H1 (cell line): ENCODE measurements around the gene DNER. TPM values are rescaled to one million over a fixed set of nuclear protein-coding genes. Genes with fewer than 3 reads are reported as not detected.

ENCODE experiments used
- CTCF ChIA-PET: fragments of 300-600 bp; sonication (Branson Sonifier 250); formaldehyde crosslinking; loops from one replicate; lab custom pipeline; 2021; ENCODE audit not compliant: partially characterized antibody; lab: Charles Lee
- POLR2A ChIA-PET: fragments of 300-600 bp; sonication (Branson Sonifier 250); formaldehyde crosslinking; loops from one replicate; lab custom pipeline; 2021; ENCODE audit warnings: inconsistent platforms; ENCODE audit not compliant: partially characterized antibody; lab: Charles Lee
- DNase-seq, 2 experiments: peaks; one replicate each; pipeline versions ENCODE4 v3.0.0 to v3.0.0-alpha.2; 2010 to 2022; ENCODE audit warnings: low spot score in 2 of 2, low read depth in 1 of 2, mixed read lengths in 1 of 2
- FAIRE-seq: peaks from 2 replicates; lab custom pipeline; 2011; peaks lifted over from hg19 to GRCh38; lab: Jason Lieb, UNC
- H2AFZ ChIP-seq: 2 replicates; pipeline ENCODE4 v1.8.1; 2012; ENCODE audit warnings: low read length, inconsistent platforms
- H2AK5ac ChIP-seq: 2 replicates; pipeline ENCODE4 v1.6.1; 2013; ENCODE audit warnings: low read depth, low read length
- H2BK120ac ChIP-seq: replicated peaks from 2 replicates; pipeline ENCODE3; 2013; ENCODE audit warnings: low read depth, low read length, inconsistent platforms
- H2BK12ac ChIP-seq: 2 replicates; pipeline ENCODE4 v1.6.1; 2013; ENCODE audit warnings: low read depth, low read length
- H2BK15ac ChIP-seq: 2 replicates; pipeline ENCODE4 v1.6.1; 2013; ENCODE audit warnings: low read length
- H2BK20ac ChIP-seq: 2 replicates; pipeline ENCODE4 v1.6.1; 2013; ENCODE audit warnings: low read length
- H2BK5ac ChIP-seq: 2 replicates; pipeline ENCODE4 v1.6.1; 2013; ENCODE audit warnings: low read depth, low read length
- H3K14ac ChIP-seq: 2 replicates; pipeline ENCODE4 v1.6.1; 2013; ENCODE audit warnings: inconsistent platforms; ENCODE audit not compliant: insufficient read length
- H3K18ac ChIP-seq: 2 replicates; pipeline ENCODE4 v1.6.1; 2013; ENCODE audit warnings: low read length; ENCODE audit errors: extremely low read depth
- H3K23ac ChIP-seq: 2 replicates; pipeline ENCODE4 v1.6.1; 2013; ENCODE audit warnings: inconsistent platforms; ENCODE audit not compliant: insufficient read length
- H3K23me2 ChIP-seq: 2 replicates; pipeline ENCODE4 v1.6.1; 2013; ENCODE audit warnings: low read depth, low read length
- H3K27ac ChIP-seq: 2 replicates; pipeline ENCODE4 v1.6.1; 2011; ENCODE audit warnings: low read depth, low read length, inconsistent platforms
- H3K27me3 ChIP-seq, 4 experiments: replicated peaks in 1 of 4; 1 replicate in 1 of 4; 2 replicates in 3 of 4; pipeline versions ENCODE4 v1.6.1 to v1.8.1; 2011 to 2013; ENCODE audit warnings: low read length in 3 of 4, mild to moderate bottlenecking in 3 of 4, inconsistent platforms in 2 of 4, mixed read lengths in 2 of 4, moderate library complexity in 1 of 4; ENCODE audit not compliant: control insufficient read depth in 3 of 4, insufficient read depth in 3 of 4; ENCODE audit errors: extremely low read depth in 1 of 4
- H3K36me3 ChIP-seq, 4 experiments: 2 replicates each; pipeline versions ENCODE4 v1.6.1 to v1.8.1; 2011 to 2013; ENCODE audit warnings: mild to moderate bottlenecking in 4 of 4, low read length in 3 of 4, moderate library complexity in 2 of 4, control low read depth in 1 of 4, inconsistent platforms in 1 of 4; ENCODE audit not compliant: insufficient read depth in 4 of 4, control insufficient read depth in 2 of 4
- H3K4ac ChIP-seq: replicated peaks from 2 replicates; pipeline ENCODE3; 2013; ENCODE audit warnings: low read length, low read depth, mixed read lengths, inconsistent platforms; ENCODE audit not compliant: insufficient read length
- H3K4me1 ChIP-seq, 4 experiments: replicated peaks in 1 of 4; 1 replicate in 1 of 4; 2 replicates in 3 of 4; pipeline versions ENCODE4 v1.6.1 to v1.8.1; 2011 to 2013; ENCODE audit warnings: low read length in 3 of 4, inconsistent platforms in 2 of 4, mixed read lengths in 1 of 4; ENCODE audit not compliant: insufficient read depth in 4 of 4, control insufficient read depth in 3 of 4
- H3K4me2 ChIP-seq, 2 experiments: 2 replicates each; pipeline versions ENCODE4 v1.6.1 to v1.8.1; 2011 to 2013; ENCODE audit warnings: low read depth in 2 of 2, low read length in 2 of 2, control low read depth in 1 of 2, inconsistent platforms in 1 of 2, mild to moderate bottlenecking in 1 of 2; ENCODE audit not compliant: insufficient read depth in 1 of 2
- H3K4me3 ChIP-seq, 4 experiments: fragments of 200-600, 300-600 bp in 1 of 4; sonication (generic), shearing (Covaris generic), sonication (Bioruptor Twin) in 1 of 4; 2 replicates each; pipeline versions ENCODE4 v1.5.1 to v1.8.1; 2011 to 2016; ENCODE audit warnings: low read length in 4 of 4, low read depth in 3 of 4, control low read depth in 2 of 4, inconsistent platforms in 2 of 4, mild to moderate bottlenecking in 2 of 4, mixed read lengths in 1 of 4, moderate library complexity in 1 of 4; ENCODE audit not compliant: insufficient read depth in 2 of 4; ENCODE audit errors: extremely low read depth in 1 of 4
- H3K56ac ChIP-seq: replicated peaks from 2 replicates; pipeline ENCODE3; 2013; ENCODE audit warnings: low read depth, mild to moderate bottlenecking, mixed read lengths, low read length, inconsistent platforms; ENCODE audit not compliant: insufficient read length
- H3K79me1 ChIP-seq: 2 replicates; pipeline ENCODE4 v1.6.1; 2013; ENCODE audit warnings: low read depth, low read length, control low read depth
- H3K79me2 ChIP-seq, 2 experiments: 2 replicates each; pipeline versions ENCODE4 v1.6.1 to v1.8.1; 2012 to 2013; ENCODE audit warnings: low read length in 2 of 2, mild to moderate bottlenecking in 2 of 2, inconsistent platforms in 1 of 2; ENCODE audit not compliant: insufficient read depth in 2 of 2, control insufficient read depth in 1 of 2
- H3K9ac ChIP-seq, 4 experiments: replicated peaks in 1 of 4; 1 replicate in 1 of 4; 2 replicates in 3 of 4; pipeline versions ENCODE4 v1.6.1 to v1.8.1; 2011 to 2013; ENCODE audit warnings: low read depth in 3 of 4, low read length in 3 of 4, control low read depth in 2 of 4, mild to moderate bottlenecking in 2 of 4, moderate library complexity in 2 of 4, inconsistent platforms in 1 of 4; ENCODE audit errors: extremely low read depth in 1 of 4
- H3K9me3 ChIP-seq, 2 experiments: 2 replicates each; pipeline versions ENCODE4 v1.6.1 to v1.8.1; 2012 to 2013; ENCODE audit warnings: mild to moderate bottlenecking in 2 of 2, moderate library complexity in 2 of 2, control low read depth in 1 of 2, inconsistent platforms in 1 of 2, low read depth in 1 of 2, low read length in 1 of 2, mixed read lengths in 1 of 2; ENCODE audit not compliant: insufficient read depth in 2 of 2
- H4K20me1 ChIP-seq, 2 experiments: replicated peaks in 1 of 2; 2 replicates each; pipeline versions ENCODE3 to v1.8.1; 2011 to 2013; ENCODE audit warnings: inconsistent platforms in 2 of 2, low read length in 2 of 2, mild to moderate bottlenecking in 1 of 2; ENCODE audit not compliant: insufficient read depth in 2 of 2, control insufficient read depth in 1 of 2
- H4K5ac ChIP-seq: 2 replicates; pipeline ENCODE4 v1.6.1; 2013; ENCODE audit warnings: low read length, low read depth, mixed read lengths, inconsistent platforms; ENCODE audit not compliant: insufficient read length
- H4K8ac ChIP-seq: 2 replicates; pipeline ENCODE4 v1.8.0; 2013; ENCODE audit warnings: mild to moderate bottlenecking, moderate library complexity, low read length, inconsistent platforms; ENCODE audit not compliant: insufficient read depth; ENCODE audit errors: extremely low read depth
- H4K91ac ChIP-seq: replicated peaks from 2 replicates; pipeline ENCODE3; 2013; ENCODE audit warnings: low read length, mixed read lengths, inconsistent platforms; ENCODE audit not compliant: insufficient read length
- CHD2 ChIP-seq: IDR thresholded peaks from 2 replicates; pipeline ENCODE4 v1.6.1; 2012; ENCODE audit warnings: low read length, improper control_type of control experiment
- KDM4A ChIP-seq: IDR thresholded peaks from one replicate; pipeline ENCODE4 v1.7.1; 2012; ENCODE audit warnings: low read depth, mild to moderate bottlenecking, moderate library complexity, low read length, inconsistent platforms; ENCODE audit not compliant: severe bottlenecking
- KDM5A ChIP-seq: fragments of 200-600 bp; IDR thresholded peaks from 2 replicates; pipeline ENCODE4 v1.7.1; 2012; ENCODE audit warnings: mild to moderate bottlenecking, low read length, inconsistent platforms, mixed read lengths
- NRF1 ChIP-seq: IDR thresholded peaks from 2 replicates; pipeline ENCODE4 v1.6.1; 2011; ENCODE audit warnings: mild to moderate bottlenecking, low read depth, low read length, improper control_type of control experiment
- RBBP5 ChIP-seq: IDR thresholded peaks from 2 replicates; pipeline ENCODE4 v1.7.1; 2012; ENCODE audit warnings: low read depth, mild to moderate bottlenecking, inconsistent platforms, low read length, moderate library complexity, borderline replicate concordance
- RXRA ChIP-seq: IDR thresholded peaks from 2 replicates; pipeline ENCODE4 v1.6.1; 2011; ENCODE audit warnings: low read depth, mild to moderate bottlenecking, low read length, moderate library complexity; ENCODE audit not compliant: insufficient read depth
- SP4 ChIP-seq: IDR thresholded peaks from 2 replicates; pipeline ENCODE4 v1.6.1; 2012; ENCODE audit warnings: low read length, inconsistent platforms
- USF2 ChIP-seq: IDR thresholded peaks from 2 replicates; pipeline ENCODE4 v1.6.1; 2011; ENCODE audit warnings: low read length, improper control_type of control experiment
- YY1 ChIP-seq: IDR thresholded peaks from 2 replicates; pipeline ENCODE4 v1.6.1; 2011; ENCODE audit warnings: low read depth, mild to moderate bottlenecking, low read length
- WGBS, 2 experiments: shearing (Covaris generic) in 1 of 2; methylation state at CpG; one replicate each; pipeline versions ENCODE4 v1.1.6 to v1.1.7; 2013 to 2015; ENCODE audit warnings: low lambda C conversion rate in 2 of 2, mixed read lengths in 2 of 2, inconsistent platforms in 1 of 2, low coverage in 1 of 2, missing lambda C conversion rate in 1 of 2; ENCODE audit not compliant: insufficient replicate concordance in 2 of 2, insufficient coverage in 1 of 2, insufficient read length in 1 of 2; ENCODE audit errors: extremely low coverage in 1 of 2, missing lambda C conversion rate in 1 of 2; 5-methylcytosine and 5-hydroxymethylcytosine counted together
- polyA plus RNA-seq, 7 experiments: library from polyadenylated mRNA; depleted of rRNA in 3 of 7; stranded (reverse) in 5 of 7; unstranded in 2 of 7; fragments of >200 nt in 5 of 7; fragments of 200-250 nt in 2 of 7; gene quantifications; 1 replicate in 5 of 7; 2 replicates in 1 of 7; 4 replicates in 1 of 7; pipeline versions ENCODE4 v1.2.1 to v1.2.3, GENCODE V29; 2011 to 2013; ENCODE audit warnings: missing spikeins in 2 of 7, mixed read lengths in 2 of 7
- total RNA-seq: library from RNA; stranded (reverse); fragmentation: NEBNext Ultra II Directional; extraction: Animal tissue kit (Norgen Biotek cat#: 25700); gene quantifications from 2 replicates; pipeline ENCODE4 v1.2.1, GENCODE V29; 2021

Gene DNER
- total and polyA plus RNA-seq, 2 of the 8 experiments (the other 6 are each of a cell fraction or from before 2014, with no cell fraction given): 6.8 to 16.3 TPM

GRCh38 chr2:229598227-229598626 lies 116.1 kb downstream of the DNER start:
- Histone ChIP-seq H3K9ac (no peak overlapping the region), H2BK15ac (no peak overlapping the region), H3K56ac (no peak overlapping the region), H4K91ac (no peak overlapping the region), H3K79me1 (no peaks in the 10 kb centered on the region), H3K18ac (no peak overlapping the region), H2AFZ (no peak overlapping the region), H2BK120ac (no peak overlapping the region), H3K4ac (no peak overlapping the region), H3K27me3 (peaks cover 0 to 1% (median 0%) of the 10 kb centered on the region in 4 experiments; a peak in 1 of 7 replicates), H2BK12ac (no peak overlapping the region), H3K4me2 (no peak overlapping the region), H3K27ac (no peak overlapping the region), H3K4me3 (no peak overlapping the region), H4K5ac (no peak overlapping the region), H3K23ac (no peak overlapping the region), H3K23me2 (no peaks in the 10 kb centered on the region), H3K36me3 (no peaks in the 10 kb centered on the region), H3K9me3 (no peaks in the 10 kb centered on the region), H2BK5ac (no peak overlapping the region), H2BK20ac (no peak overlapping the region), H2AK5ac (no peak overlapping the region), H3K79me2 (no peaks in the 10 kb centered on the region), H4K8ac (no peak overlapping the region), H3K4me1 (no peaks in the 10 kb centered on the region), H4K20me1 (peaks cover 0 to 2% of the 10 kb centered on the region in 2 experiments), H3K14ac (no peak overlapping the region)
- 72% methylated on average over 3 of the region's 3 CpGs; no CpG with 5 or more reads in 1 of the 2 experiments for WGBS, 2 experiments
- POLR2A ChIA-PET: no interaction called here
- DNase-seq (no peak), FAIRE-seq (no peak)
- CTCF ChIA-PET: interaction anchor here (0.6 to 3.3 kb wide), 8 partner anchors 9 to 1920 kb away, joined by 3 to 16 read pairs (median 3); no protein-coding TSS in a partner anchor
- TF ChIP-seq KDM5A (no peak), KDM4A (no peak), RXRA (no peak), YY1 (no peak), USF2 (no peak), RBBP5 (no peak), NRF1 (no peak), SP4 (no peak), CHD2 (no peak)
